Stimulated activated naive CD4-positive, alpha-beta T cell treated with Interleukin-2 at 50 U/mL for 16 hours (primary cell): ENCODE data around the gene BRINP3.

Experiments used
- DNase-seq: peaks from one replicate; lab custom pipeline; 2025; lab: John Stamatoyannopoulos, UW

The BRINP3 gene

GRCh38 chr1:190322274-190322673 is 155.4 kb downstream of the BRINP3 start:
- DNase-seq, result no peak

- no peak for DNase-seq
These were observed 156.7 kb downstream of the BRINP3 start for GRCh38 chr1:190320952-190321351.

GRCh38 chr1:190312763-190313162 is 164.9 kb downstream of the BRINP3 start:
- no peak for DNase-seq

GRCh38 chr1:190303501-190303900 is 174.2 kb downstream of the BRINP3 start:
- DNase-seq, result no peak

GRCh38 chr1:190296453-190296852 is 181.2 kb downstream of the BRINP3 start:
- DNase-seq, result no peak

- DNase-seq, result no peak
These were observed 187.8 kb downstream of the BRINP3 start for GRCh38 chr1:190289897-190290296.

- no peak for DNase-seq
These were observed 191.6 kb downstream of the BRINP3 start for GRCh38 chr1:190286111-190286510.

- no peak for DNase-seq
These were observed 200.6 kb downstream of the BRINP3 start for GRCh38 chr1:190277107-190277506.

GRCh38 chr1:190274721-190275120 is 202.9 kb downstream of the BRINP3 start:
- DNase-seq, result no peak

- no peak for DNase-seq
These were observed 204.5 kb downstream of the BRINP3 start for GRCh38 chr1:190273161-190273560.

- DNase-seq, result no peak
These were observed 215.1 kb downstream of the BRINP3 start for GRCh38 chr1:190262538-190262937.

GRCh38 chr1:190259424-190259823 is 218.2 kb downstream of the BRINP3 start:
- no peak for DNase-seq

GRCh38 chr1:190258003-190258402 is 219.7 kb downstream of the BRINP3 start:
- no peak for DNase-seq

- no peak for DNase-seq
These were observed 225.6 kb downstream of the BRINP3 start for GRCh38 chr1:190252046-190252445.

GRCh38 chr1:190250368-190250767 is 227.3 kb downstream of the BRINP3 start:
- DNase-seq, result no peak

GRCh38 chr1:190244406-190244805 is 233.3 kb downstream of the BRINP3 start:
- no peak for DNase-seq

- DNase-seq, result no peak
These were observed 234.6 kb downstream of the BRINP3 start for GRCh38 chr1:190243056-190243455.

- DNase-seq, result no peak
These were observed 251.7 kb downstream of the BRINP3 start for GRCh38 chr1:190226006-190226405.

- DNase-seq, result no peak
These were observed 265.2 kb downstream of the BRINP3 start for GRCh38 chr1:190212450-190212849.

- no peak for DNase-seq
These were observed 269.9 kb downstream of the BRINP3 start for GRCh38 chr1:190207733-190208132.

- no peak for DNase-seq
These were observed 272.0 kb downstream of the BRINP3 start for GRCh38 chr1:190205713-190206112.

- no peak for DNase-seq
These were observed 281.6 kb downstream of the BRINP3 start for GRCh38 chr1:190196020-190196419.

- no peak for DNase-seq
These were observed 284.1 kb downstream of the BRINP3 start for GRCh38 chr1:190193508-190194115.

- DNase-seq, result no peak
These were observed 285.0 kb downstream of the BRINP3 start for GRCh38 chr1:190192627-190193026.

GRCh38 chr1:190183588-190183987 is 294.1 kb downstream of the BRINP3 start:
- no peak for DNase-seq
